Measurements from ENCODE around the gene SPC25.

Gene SPC25

DNA sequence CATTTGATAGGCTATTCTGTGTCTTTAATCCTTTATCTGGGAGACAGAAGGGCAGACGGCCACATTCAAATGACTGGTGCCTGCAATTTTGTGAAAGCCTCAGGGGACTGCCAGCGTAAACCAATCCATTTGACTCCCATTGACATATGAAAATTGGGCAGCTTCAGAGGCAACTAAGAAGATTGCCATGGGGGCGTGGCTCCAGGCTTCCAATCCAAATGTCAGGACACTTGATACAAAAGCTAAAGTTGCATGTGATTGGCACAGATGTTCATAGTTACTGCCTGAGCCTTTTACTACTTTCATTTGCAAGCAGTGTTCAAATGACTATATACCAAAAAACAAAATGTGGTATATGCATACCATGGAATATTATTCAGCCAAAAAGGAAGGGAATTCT lies 42.0 kb downstream of the SPC25 start:
- Histone ChIP-seq H3K27me3 (ENCODE audit: low read depth, low read length) (no peaks in the 10 kb centered on the region), H3K9me3 (ENCODE audit: insufficient read depth, low read length) (no peaks in the 10 kb centered on the region), H3K27ac (ENCODE audit: low read length) (no peak overlapping the region), H3K4me2 (ENCODE audit: low read length) (no peak overlapping the region), H3K9ac (ENCODE audit: low read length) (no peak overlapping the region), H4K20me1 (ENCODE audit: insufficient read depth, low read length) (no peaks in the 10 kb centered on the region), H2AFZ (ENCODE audit: low read depth, low read length) (no peak overlapping the region), H3K36me3 (replicated peaks; ENCODE audit: low read depth, low read length) (no peaks in the 10 kb centered on the region), H3K4me3 (ENCODE audit: low read length) (no peak overlapping the region), H3K79me2 (ENCODE audit: low read length) (no peaks in the 10 kb centered on the region), H3K4me1 (ENCODE audit: low read length) (no peaks in the 10 kb centered on the region)
- no peak for TF ChIP-seq EZH2phosphoT487 (IDR thresholded peaks at IDR 0.05; ENCODE audit: low read depth)
- TF ChIP-seq, protein P1, sequence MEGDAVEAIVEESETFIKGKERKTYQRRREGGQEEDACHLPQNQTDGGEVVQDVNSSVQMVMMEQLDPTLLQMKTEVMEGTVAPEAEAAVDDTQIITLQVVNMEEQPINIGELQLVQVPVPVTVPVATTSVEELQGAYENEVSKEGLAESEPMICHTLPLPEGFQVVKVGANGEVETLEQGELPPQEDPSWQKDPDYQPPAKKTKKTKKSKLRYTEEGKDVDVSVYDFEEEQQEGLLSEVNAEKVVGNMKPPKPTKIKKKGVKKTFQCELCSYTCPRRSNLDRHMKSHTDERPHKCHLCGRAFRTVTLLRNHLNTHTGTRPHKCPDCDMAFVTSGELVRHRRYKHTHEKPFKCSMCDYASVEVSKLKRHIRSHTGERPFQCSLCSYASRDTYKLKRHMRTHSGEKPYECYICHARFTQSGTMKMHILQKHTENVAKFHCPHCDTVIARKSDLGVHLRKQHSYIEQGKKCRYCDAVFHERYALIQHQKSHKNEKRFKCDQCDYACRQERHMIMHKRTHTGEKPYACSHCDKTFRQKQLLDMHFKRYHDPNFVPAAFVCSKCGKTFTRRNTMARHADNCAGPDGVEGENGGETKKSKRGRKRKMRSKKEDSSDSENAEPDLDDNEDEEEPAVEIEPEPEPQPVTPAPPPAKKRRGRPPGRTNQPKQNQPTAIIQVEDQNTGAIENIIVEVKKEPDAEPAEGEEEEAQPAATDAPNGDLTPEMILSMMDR (IDR thresholded peaks at IDR 0.05; ENCODE audit: low read depth, low read length), result no peak

DNA sequence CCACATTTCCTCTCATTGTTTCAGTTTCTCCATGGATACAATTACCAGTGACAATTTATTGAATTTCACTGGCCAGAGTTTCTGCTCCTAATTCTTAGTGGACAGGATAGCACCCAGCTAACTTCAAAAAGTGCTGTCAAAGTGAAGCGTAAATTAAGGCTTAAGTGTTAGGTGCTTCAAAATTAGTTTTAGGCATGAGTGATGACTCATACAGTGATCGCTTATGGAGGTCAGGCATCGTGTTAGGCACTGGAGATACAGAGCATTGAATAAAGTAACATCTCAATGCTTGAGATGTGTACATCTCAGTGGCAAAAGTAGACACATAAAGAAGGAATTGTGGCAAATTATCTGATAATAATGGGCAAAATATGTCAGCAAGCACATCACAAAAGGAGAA lies 47.0 kb downstream of the SPC25 start:
- H3K9ac ChIP-seq (ENCODE audit: low read length), result no peak overlapping the region
- TF ChIP-seq, protein P1 (IDR thresholded peaks at IDR 0.05; ENCODE audit: low read depth, low read length), result no peak
- TF ChIP-seq EZH2phosphoT487 (IDR thresholded peaks at IDR 0.05; ENCODE audit: low read depth), result no peak
- H3K4me3 ChIP-seq (ENCODE audit: low read length), result no peak overlapping the region
- no peak overlapping the region for H2AFZ ChIP-seq (ENCODE audit: low read depth, low read length)
- H3K27ac ChIP-seq (ENCODE audit: low read length), result no peak overlapping the region
- peaks cover 7% of the 10 kb centered on the region for H3K4me1 ChIP-seq (ENCODE audit: low read length)
- H3K27me3 ChIP-seq (ENCODE audit: low read depth, low read length), result no peaks in the 10 kb centered on the region
- H3K9me3 ChIP-seq (ENCODE audit: insufficient read depth, low read length), result no peaks in the 10 kb centered on the region
- H3K36me3 ChIP-seq (replicated peaks; ENCODE audit: low read depth, low read length), result no peaks in the 10 kb centered on the region
- H3K79me2 ChIP-seq (ENCODE audit: low read length), result no peaks in the 10 kb centered on the region
- H3K4me2 ChIP-seq (ENCODE audit: low read length), result no peak overlapping the region
- H4K20me1 ChIP-seq (ENCODE audit: insufficient read depth, low read length), result no peaks in the 10 kb centered on the region

GRCh38 chr2:168841445-168841844 lies 48.8 kb downstream of the SPC25 start:
- Histone ChIP-seq H3K4me1 (ENCODE audit: low read length) (peaks cover 7% of the 10 kb centered on the region), H3K79me2 (ENCODE audit: low read length) (no peaks in the 10 kb centered on the region), H4K20me1 (ENCODE audit: insufficient read depth, low read length) (no peaks in the 10 kb centered on the region), H3K4me3 (ENCODE audit: low read length) (no peak overlapping the region), H3K36me3 (replicated peaks; ENCODE audit: low read depth, low read length) (no peaks in the 10 kb centered on the region), H3K9me3 (ENCODE audit: insufficient read depth, low read length) (no peaks in the 10 kb centered on the region), H3K9ac (ENCODE audit: low read length) (no peak overlapping the region), H3K27ac (ENCODE audit: low read length) (no peak overlapping the region), H3K27me3 (ENCODE audit: low read depth, low read length) (no peaks in the 10 kb centered on the region), H2AFZ (ENCODE audit: low read depth, low read length) (no peak overlapping the region), H3K4me2 (ENCODE audit: low read length) (no peak overlapping the region)
- TF ChIP-seq, protein P1 (IDR thresholded peaks at IDR 0.05; ENCODE audit: low read depth, low read length), result no peak
- no peak for TF ChIP-seq EZH2phosphoT487 (IDR thresholded peaks at IDR 0.05; ENCODE audit: low read depth)

- no peaks in the 10 kb centered on the region for H4K20me1 ChIP-seq (ENCODE audit: insufficient read depth, low read length)
- H3K4me2 ChIP-seq (ENCODE audit: low read length), result no peak overlapping the region
- H3K9ac ChIP-seq (ENCODE audit: low read length), result no peak overlapping the region
- no peaks in the 10 kb centered on the region for H3K27me3 ChIP-seq (ENCODE audit: low read depth, low read length)
- no peaks in the 10 kb centered on the region for H3K4me1 ChIP-seq (ENCODE audit: low read length)
- H3K9me3 ChIP-seq (ENCODE audit: insufficient read depth, low read length), result no peaks in the 10 kb centered on the region
- TF ChIP-seq EZH2phosphoT487 (IDR thresholded peaks at IDR 0.05; ENCODE audit: low read depth), result no peak
- TF ChIP-seq, protein P1 (IDR thresholded peaks at IDR 0.05; ENCODE audit: low read depth, low read length), result no peak
- H3K4me3 ChIP-seq (ENCODE audit: low read length), result no peak overlapping the region
- no peaks in the 10 kb centered on the region for H3K36me3 ChIP-seq (replicated peaks; ENCODE audit: low read depth, low read length)
- H3K79me2 ChIP-seq (ENCODE audit: low read length), result no peaks in the 10 kb centered on the region
- no peak overlapping the region for H2AFZ ChIP-seq (ENCODE audit: low read depth, low read length)
- H3K27ac ChIP-seq (ENCODE audit: low read length), result no peak overlapping the region
Observed at GRCh38 chr2:168835969-168836368, 54.3 kb downstream of the SPC25 start.
